MM.1S (cell line): Measurements from ENCODE around the gene PEX5.

Experiments
- DNase-seq: peaks from one replicate; pipeline ENCODE4 v3.0.0-alpha.2; 2015
- H2AFZ ChIP-seq: fragments of 300-600 bp; sonication (generic); 2 replicates; pipeline ENCODE4 v1.6.0; 2016; ENCODE audit warnings: antibody characterized with exemption, low read length
- H3F3A ChIP-seq: fragments of 300-600 bp; sonication (generic); 2 replicates; pipeline ENCODE4 v1.6.1; 2016; ENCODE audit warnings: mild to moderate bottlenecking, antibody characterized with exemption, low read length, moderate library complexity, mixed read lengths; ENCODE audit not compliant: insufficient read depth
- H3K27ac ChIP-seq: fragments of 300-600 bp; sonication (generic); 2 replicates; pipeline ENCODE4 v1.5.1; 2016; ENCODE audit warnings: mild to moderate bottlenecking, low read length
- H3K27me3 ChIP-seq: fragments of 300-600 bp; sonication (generic); replicated peaks from 2 replicates; pipeline ENCODE4 v1.6.0; 2016; ENCODE audit warnings: low read length; ENCODE audit not compliant: insufficient read depth
- H3K36me3 ChIP-seq: fragments of 300-600 bp; sonication (generic); replicated peaks from 2 replicates; pipeline ENCODE4 v1.6.1; 2016; ENCODE audit warnings: mild to moderate bottlenecking, low read length, mixed read lengths; ENCODE audit not compliant: insufficient read depth
- H3K4me1 ChIP-seq: fragments of 300-600 bp; sonication (generic); 2 replicates; pipeline ENCODE4 v1.6.1; 2016; ENCODE audit warnings: low read length, mixed read lengths
- H3K4me2 ChIP-seq: fragments of 300-600 bp; sonication (generic); 2 replicates; pipeline ENCODE4 v1.6.0; 2016; ENCODE audit warnings: low read depth, low read length
- H3K4me3 ChIP-seq: fragments of 300-600 bp; sonication (generic); 2 replicates; pipeline ENCODE4 v1.5.1; 2016; ENCODE audit warnings: low read length, mixed read lengths
- H3K79me2 ChIP-seq: fragments of 300-600 bp; sonication (generic); 2 replicates; pipeline ENCODE4 v1.6.1; 2016; ENCODE audit warnings: mixed run types, low read length, mixed read lengths
- H3K9ac ChIP-seq: fragments of 300-600 bp; sonication (generic); 2 replicates; pipeline ENCODE4 v1.6.1; 2016; ENCODE audit warnings: low read length, mixed read lengths
- H3K9me2 ChIP-seq: fragments of 300-600 bp; sonication (generic); replicated peaks from 2 replicates; pipeline ENCODE4 v1.6.1; 2016; ENCODE audit warnings: mild to moderate bottlenecking, low read length, mixed read lengths; ENCODE audit not compliant: insufficient read depth
- H3K9me3 ChIP-seq: fragments of 300-600 bp; sonication (generic); replicated peaks from 2 replicates; pipeline ENCODE4 v1.6.1; 2016; ENCODE audit warnings: mild to moderate bottlenecking, low read length, mixed read lengths; ENCODE audit not compliant: insufficient read depth
- H4K20me1 ChIP-seq: fragments of 300-600 bp; sonication (generic); 2 replicates; pipeline ENCODE4 v1.6.1; 2016; ENCODE audit warnings: mild to moderate bottlenecking, low read length, moderate library complexity, mixed read lengths; ENCODE audit not compliant: insufficient read depth
- EZH2 ChIP-seq: fragments of 300-600 bp; sonication (generic); optimal IDR thresholded peaks from 2 replicates; pipeline ENCODE3; 2017; ENCODE audit warnings: low read depth, mild to moderate bottlenecking, antibody characterized with exemption, low read length, mixed read lengths
- EZH2phosphoT487 ChIP-seq: fragments of 300-600 bp; sonication (generic); IDR thresholded peaks from 2 replicates; pipeline ENCODE4 v1.6.1; 2018; ENCODE audit warnings: antibody characterized with exemption, low read length
- TF ChIP-seq, protein P1 (sequence below): fragments of 300-600 bp; sonication (generic); IDR thresholded peaks from 2 replicates; pipeline ENCODE4 v1.5.1; 2016; ENCODE audit warnings: antibody characterized with exemption, low read length, mixed read lengths

The PEX5 gene

DNA sequence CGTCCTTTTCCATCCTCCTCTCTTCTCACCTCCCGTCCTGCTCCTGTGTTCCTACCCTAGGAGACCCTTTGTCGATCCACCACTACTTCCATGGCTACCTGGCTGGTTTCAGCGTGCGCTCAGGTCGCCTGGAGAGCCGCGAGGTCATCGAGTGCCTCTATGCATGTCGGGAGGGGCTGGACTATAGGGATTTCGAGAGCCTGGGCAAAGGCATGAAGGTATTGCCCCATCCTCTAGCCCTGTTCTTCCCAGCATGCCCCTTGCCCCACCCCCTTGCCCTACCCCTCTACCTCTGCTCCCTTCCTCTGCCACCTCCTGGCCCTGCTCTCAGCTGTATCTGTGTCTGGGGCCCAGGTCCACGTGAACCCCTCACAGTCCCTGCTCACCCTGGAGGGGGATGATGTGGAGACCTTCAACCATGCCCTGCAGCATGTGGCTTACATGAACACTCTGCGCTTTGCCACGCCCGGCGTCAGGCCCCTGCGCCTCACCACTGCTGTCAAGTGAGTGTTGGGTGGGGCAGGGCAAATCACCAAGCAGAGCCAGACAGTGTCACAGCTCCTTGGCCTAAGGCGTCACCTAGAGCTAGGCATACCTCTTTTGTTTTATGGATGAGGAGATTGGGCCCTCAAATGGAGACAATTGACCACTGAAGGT is 46.5 kb upstream of the PEX5 start:
- Histone ChIP-seq H3K27ac (no peak overlapping the region), H3K9ac (no peak overlapping the region), H3K27me3 (no peaks in the 10 kb centered on the region), H3F3A (no peaks in the 10 kb centered on the region), H3K4me2 (no peak overlapping the region), H3K4me1 (0 out of 2 replicates have a peak, but pooled peaks cover 4% of the 10 kb centered on the region), H2AFZ (no peak overlapping the region), H3K79me2 (no peaks in the 10 kb centered on the region), H3K9me3 (no peaks in the 10 kb centered on the region), H3K9me2 (no peaks in the 10 kb centered on the region), H4K20me1 (no peaks in the 10 kb centered on the region), H3K36me3 (no peaks in the 10 kb centered on the region), H3K4me3 (no peak overlapping the region)
- TF ChIP-seq EZH2phosphoT487 = no peak
- TF ChIP-seq EZH2 = no peak
- TF ChIP-seq, protein P1, sequence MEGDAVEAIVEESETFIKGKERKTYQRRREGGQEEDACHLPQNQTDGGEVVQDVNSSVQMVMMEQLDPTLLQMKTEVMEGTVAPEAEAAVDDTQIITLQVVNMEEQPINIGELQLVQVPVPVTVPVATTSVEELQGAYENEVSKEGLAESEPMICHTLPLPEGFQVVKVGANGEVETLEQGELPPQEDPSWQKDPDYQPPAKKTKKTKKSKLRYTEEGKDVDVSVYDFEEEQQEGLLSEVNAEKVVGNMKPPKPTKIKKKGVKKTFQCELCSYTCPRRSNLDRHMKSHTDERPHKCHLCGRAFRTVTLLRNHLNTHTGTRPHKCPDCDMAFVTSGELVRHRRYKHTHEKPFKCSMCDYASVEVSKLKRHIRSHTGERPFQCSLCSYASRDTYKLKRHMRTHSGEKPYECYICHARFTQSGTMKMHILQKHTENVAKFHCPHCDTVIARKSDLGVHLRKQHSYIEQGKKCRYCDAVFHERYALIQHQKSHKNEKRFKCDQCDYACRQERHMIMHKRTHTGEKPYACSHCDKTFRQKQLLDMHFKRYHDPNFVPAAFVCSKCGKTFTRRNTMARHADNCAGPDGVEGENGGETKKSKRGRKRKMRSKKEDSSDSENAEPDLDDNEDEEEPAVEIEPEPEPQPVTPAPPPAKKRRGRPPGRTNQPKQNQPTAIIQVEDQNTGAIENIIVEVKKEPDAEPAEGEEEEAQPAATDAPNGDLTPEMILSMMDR = no peak
- no peak for DNase-seq

DNA sequence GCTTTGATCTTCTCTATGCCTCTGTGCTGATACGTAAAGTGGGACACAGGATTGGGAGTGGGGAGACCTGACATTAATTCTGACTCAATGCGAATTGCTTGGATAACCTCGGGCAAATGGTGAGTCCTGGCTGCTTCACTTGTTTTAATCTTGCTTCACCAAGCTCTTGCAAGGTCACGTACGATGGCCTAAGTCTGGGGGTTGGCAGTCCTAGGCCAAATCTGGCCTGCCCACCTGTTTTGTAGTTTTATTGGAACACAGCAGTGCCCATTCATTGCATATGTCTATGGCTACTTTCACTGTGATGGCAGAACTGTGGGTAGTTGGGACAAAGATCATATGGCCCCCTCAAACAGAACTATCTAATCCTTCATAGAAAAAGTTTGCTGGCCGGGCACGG is 45.9 kb upstream of the PEX5 start:
- no peaks in the 10 kb centered on the region for H3K27me3 ChIP-seq
- TF ChIP-seq EZH2 (no peak), EZH2phosphoT487 (no peak)
- TF ChIP-seq, protein P1 = no peak

DNA sequence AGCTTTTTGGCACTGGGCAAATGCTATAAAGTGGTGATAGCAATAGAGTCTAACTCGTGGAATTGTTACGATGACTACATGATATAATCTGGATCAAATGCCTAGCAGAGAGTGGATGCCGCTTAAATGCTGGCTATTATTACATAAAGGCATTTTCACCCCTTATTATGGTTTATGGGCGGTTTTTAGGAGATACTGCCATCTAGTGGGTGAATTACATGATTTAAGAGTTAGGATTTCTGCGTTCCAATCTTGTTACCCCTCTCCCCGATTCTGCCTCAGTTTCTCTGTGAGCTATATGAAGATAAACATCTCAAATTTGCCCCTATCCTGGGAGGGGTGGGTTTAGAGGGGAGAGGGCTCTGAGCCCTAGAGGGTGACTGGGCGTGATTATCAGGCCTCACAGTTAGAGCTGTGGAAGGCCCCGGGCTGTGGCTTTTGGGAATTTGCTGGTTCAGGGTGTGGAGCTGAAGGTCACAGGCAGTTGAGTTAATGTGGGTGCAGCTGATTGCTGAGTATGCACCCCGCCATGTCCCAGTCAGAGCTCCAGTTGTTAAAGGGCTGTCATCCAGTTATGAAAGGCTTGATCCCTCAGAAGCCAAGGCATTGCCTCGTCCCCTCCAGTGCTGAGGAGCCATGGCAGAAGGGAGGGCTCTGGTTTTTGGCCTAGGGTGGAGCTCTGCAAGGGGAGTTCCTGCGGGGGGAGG is 44.9 kb upstream of the PEX5 start:
- Histone ChIP-seq H3K27ac (no peak overlapping the region), H3K36me3 (no peaks in the 10 kb centered on the region), H3K79me2 (no peaks in the 10 kb centered on the region), H3K4me1 (0 out of 2 replicates have a peak, but pooled peaks cover 4% of the 10 kb centered on the region), H3K9me2 (no peaks in the 10 kb centered on the region), H3K4me2 (no peak overlapping the region), H3F3A (no peaks in the 10 kb centered on the region), H2AFZ (no peak overlapping the region), H3K9ac (no peak overlapping the region), H3K27me3 (no peaks in the 10 kb centered on the region), H3K9me3 (no peaks in the 10 kb centered on the region), H3K4me3 (no peak overlapping the region), H4K20me1 (no peaks in the 10 kb centered on the region)
- TF ChIP-seq EZH2 = no peak
- TF ChIP-seq, protein P1 = peak; percentile 62
- no peak for TF ChIP-seq EZH2phosphoT487
- DNase-seq = peak; percentile 47

More for the DNA sequence above, 45.9 kb upstream of the PEX5 start:
- Histone ChIP-seq H3K4me1 (0 out of 2 replicates have a peak, but pooled peaks cover 4% of the 10 kb centered on the region), H3K27ac (no peak overlapping the region), H3K9me2 (no peaks in the 10 kb centered on the region), H3K4me3 (no peak overlapping the region), H3K36me3 (no peaks in the 10 kb centered on the region), H3K9me3 (no peaks in the 10 kb centered on the region), H3K9ac (no peak overlapping the region), H4K20me1 (no peaks in the 10 kb centered on the region), H3K79me2 (no peaks in the 10 kb centered on the region), H2AFZ (no peak overlapping the region), H3F3A (no peaks in the 10 kb centered on the region), H3K4me2 (no peak overlapping the region)
- DNase-seq = no peak
